GM21576 (cell line): ENCODE measurements around the gene SMARCAD1.
A peak's percentile ranks its signal among the peaks of the same experiment; 100 is the strongest.
"Not testable (repeated sequence)": the region's sequence is repeated elsewhere in the genome, so short reads cannot be mapped to it uniquely, and the experiment has no call there.

Source experiments
- ATAC-seq: cut with Tn5 transposase; IDR thresholded peaks from one replicate; pipeline ENCODE4 v1.9.1; 2021; ENCODE audit warnings: mild to moderate bottlenecking, moderate library complexity; ENCODE audit not compliant: unreplicated experiment

The SMARCAD1 gene

GRCh38 chr4:94285666-94286065 lies 78.0 kb downstream of the SMARCAD1 start:
- no peak for ATAC-seq

- ATAC-seq = no peak
These were observed 82.6 kb downstream of the SMARCAD1 start for GRCh38 chr4:94290245-94290644.

- not testable (repeated sequence) for ATAC-seq
These were observed 86.3 kb downstream of the SMARCAD1 start for GRCh38 chr4:94293981-94294380.

DNA sequence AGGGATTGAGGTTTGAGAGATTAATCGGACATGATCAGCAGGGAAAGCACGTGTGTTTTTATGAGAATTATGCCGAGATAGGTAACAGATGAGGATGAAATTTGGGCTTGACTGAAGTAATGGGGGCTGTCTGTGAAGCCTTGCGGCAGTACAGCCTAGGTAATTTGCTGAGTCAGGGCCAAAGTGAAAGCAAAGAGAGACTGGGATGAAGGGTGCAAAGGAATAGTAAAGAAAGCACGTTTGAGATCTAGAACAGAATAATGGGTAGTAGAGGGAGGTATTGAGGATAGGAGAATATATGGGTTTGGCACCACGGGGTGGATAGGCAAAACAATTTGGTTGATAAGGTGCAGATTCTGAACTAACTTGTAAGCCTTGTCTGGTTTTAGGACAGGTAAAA lies 87.8 kb downstream of the SMARCAD1 start:
- not testable (repeated sequence) for ATAC-seq

GRCh38 chr4:94298725-94299252 lies 91.1 kb downstream of the SMARCAD1 start:
- no peak for ATAC-seq

DNA sequence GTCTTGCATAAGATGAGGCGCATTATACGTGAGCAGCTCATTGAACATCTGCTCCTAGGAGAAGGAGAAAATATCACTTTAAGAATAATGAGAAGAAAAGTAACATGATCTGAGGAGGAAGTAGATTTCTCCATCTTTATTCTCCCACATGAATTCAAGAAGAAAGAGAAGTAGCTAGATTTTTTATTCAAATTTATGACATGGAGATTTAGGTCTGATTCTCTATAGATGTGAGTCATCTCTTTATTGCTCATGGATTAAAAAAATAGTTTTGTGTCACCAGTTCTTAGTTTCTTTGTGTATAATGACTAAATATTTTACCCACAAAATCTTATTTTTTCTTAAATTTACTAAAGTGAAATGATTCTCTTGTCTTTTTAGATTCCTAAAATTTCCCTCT lies 94.5 kb downstream of the SMARCAD1 start:
- ATAC-seq = no peak

GRCh38 chr4:94304365-94304971 lies 96.8 kb downstream of the SMARCAD1 start:
- peak; percentile 70 for ATAC-seq

DNA sequence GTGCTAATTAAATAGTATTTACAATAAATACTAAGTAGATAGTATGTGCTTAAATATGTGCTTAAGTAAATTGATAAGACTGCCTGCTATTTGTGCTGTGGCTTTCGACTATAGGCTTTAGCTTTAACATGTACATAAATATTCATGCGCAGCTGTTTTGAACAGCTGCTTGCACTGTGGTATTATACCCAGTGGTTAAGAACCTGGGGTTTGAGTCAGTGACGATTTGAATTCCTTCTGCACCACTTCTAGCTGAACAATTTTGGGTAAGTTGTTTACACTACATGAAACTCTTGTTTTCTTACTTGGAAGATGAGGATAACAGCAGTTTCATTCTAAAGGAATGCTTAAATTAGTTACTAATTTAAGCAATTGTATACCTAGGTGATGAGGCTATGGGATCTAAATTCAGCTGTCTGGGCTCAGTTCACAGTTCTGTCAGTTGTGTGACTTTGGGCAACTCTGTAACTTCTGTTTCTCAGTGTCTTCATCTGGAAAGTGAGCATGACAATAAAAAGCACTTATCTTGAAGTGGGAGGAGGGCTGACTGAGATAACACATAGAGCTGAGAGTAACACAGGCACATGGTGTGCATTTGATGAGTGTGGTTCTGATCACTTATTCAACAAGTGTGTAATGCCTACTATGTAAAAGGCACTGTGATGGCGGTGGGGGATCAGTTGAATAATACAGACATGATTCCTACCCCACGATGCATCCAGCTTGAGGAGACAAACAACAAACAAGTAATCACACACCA lies 98.0 kb downstream of the SMARCAD1 start:
- ATAC-seq = no peak

DNA sequence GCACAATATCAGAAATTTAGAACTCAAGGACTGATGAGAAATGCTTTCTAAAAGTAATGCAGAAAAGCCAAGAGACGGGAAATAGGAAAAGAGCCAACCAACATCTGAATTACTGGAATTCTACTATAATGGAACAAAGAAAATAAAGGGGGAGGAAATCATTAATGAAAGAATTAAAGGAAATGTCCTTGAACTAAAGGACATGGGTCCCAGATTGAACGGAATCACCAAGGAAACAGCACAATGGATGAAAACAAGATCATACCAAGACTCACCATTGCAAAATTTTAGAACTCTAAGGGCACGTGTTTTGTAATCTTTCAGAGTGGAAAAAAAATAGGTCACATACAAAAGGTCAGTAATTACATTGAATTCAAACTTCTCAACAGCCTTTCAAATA lies 99.0 kb downstream of the SMARCAD1 start:
- ATAC-seq = no peak

GRCh38 chr4:94307231-94307871 lies 99.7 kb downstream of the SMARCAD1 start:
- no peak for ATAC-seq

DNA sequence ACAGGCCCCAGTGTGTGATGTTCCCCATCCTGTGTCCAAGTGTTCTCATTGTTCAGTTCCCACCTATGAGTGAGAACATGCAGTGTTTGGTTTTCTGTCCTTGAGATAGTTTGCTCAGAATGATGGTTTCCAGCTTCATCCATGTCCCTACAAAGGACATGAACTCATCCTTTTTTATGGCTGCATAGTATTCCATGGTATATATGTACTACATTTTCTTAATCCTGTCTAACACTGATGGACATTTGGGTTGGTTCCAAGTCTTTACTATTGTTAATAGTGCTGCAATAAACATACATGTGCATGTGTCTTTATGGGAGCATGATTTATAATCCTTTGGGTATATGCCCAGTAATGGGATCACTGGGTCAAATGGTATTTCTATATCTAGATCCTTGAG lies 112.3 kb downstream of the SMARCAD1 start:
- ATAC-seq = not testable (repeated sequence)

DNA sequence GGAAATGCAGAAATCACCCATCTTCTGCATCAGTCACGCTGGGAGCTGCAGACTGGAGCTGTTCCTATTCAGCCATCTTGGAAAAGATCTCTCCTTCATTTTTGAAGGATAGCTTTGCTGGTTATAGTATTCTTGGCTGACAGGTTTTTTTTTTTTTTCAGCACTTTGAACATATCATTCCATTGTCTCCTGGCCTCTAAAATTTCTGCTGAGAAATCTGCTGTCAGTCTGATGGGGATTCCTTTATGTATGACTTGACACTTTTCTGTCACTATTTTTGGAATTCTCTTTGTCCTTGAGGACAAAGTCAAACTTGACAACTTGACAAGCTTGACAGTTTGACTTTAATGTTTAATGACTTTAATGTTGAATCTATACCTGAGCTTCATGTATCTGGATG lies 118.2 kb downstream of the SMARCAD1 start:
- ATAC-seq = no peak

GRCh38 chr4:94329933-94330332 lies 122.3 kb downstream of the SMARCAD1 start:
- ATAC-seq = no peak

DNA sequence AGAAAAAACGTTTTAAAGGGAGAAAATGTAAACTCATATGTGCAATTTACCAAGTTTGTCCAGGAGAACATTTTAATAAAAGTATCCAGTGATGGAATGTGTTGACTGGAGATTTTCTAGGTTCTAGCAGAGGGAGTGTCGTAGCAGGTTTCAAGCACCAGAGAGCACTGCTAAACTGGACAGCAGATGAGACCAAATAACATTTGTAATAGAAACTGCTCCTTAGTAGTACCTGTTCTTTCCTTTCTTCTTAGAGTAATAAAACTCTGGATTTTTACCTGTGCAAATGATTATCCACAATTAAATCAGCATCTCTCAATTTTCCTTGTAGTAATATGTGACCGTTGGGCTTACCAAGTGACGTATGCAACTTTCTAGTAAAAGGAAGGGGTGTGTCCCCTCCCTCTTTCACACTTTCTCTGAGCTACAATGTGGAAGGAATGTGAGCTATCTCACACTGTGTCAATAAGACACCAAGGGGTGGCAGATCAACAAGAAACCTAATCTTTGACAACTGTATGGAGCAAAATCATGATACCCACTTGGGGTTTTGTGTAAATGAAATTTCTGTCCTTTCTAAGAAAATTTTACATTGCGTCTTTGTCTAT lies 125.4 kb downstream of the SMARCAD1 start:
- ATAC-seq = no peak

- ATAC-seq = no peak
These were observed 126.2 kb downstream of the SMARCAD1 start for GRCh38 chr4:94333866-94334265.

- no peak for ATAC-seq
These were observed 126.8 kb downstream of the SMARCAD1 start for GRCh38 chr4:94334476-94334875.

DNA sequence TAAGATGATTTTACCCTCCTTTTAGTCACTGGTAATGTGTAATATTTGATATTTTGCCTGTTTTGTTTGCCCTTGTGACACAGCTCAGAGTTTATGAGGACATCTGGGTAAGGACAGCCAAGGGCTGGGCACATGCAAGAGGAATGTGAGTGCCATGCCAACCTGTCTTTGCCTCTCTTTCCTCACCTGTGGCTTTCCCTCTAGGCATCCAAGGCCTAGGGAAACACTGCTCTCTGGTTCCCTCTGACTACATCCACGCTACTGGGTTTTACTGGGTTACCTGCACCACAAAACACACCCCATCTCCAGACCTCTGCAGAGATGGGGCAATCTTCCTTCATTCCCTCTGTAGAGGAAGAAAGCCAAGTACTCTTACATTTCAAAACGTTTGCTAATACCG lies 127.3 kb downstream of the SMARCAD1 start:
- no peak for ATAC-seq

DNA sequence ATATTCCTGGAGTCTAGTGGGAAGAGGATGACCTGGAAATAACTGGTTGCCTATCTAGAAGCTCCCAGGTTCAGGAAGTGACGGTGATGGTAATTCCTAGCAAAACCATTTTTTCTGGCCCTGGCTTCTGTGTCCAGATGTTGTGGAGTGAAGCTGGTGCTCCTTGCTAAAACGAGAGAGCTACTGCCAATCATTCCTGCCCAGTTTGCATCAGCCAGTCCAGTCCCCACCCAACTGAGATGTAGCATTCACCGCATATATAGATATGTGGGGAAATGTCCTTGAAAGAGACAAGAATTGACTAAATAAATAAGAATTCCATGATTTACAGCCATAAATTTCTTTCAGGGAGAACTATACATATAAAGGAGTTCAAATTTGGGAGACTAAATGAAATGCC lies 128.6 kb downstream of the SMARCAD1 start:
- ATAC-seq = no peak

- ATAC-seq = not testable (repeated sequence)
These were observed 129.1 kb downstream of the SMARCAD1 start for GRCh38 chr4:94336791-94337190.

DNA sequence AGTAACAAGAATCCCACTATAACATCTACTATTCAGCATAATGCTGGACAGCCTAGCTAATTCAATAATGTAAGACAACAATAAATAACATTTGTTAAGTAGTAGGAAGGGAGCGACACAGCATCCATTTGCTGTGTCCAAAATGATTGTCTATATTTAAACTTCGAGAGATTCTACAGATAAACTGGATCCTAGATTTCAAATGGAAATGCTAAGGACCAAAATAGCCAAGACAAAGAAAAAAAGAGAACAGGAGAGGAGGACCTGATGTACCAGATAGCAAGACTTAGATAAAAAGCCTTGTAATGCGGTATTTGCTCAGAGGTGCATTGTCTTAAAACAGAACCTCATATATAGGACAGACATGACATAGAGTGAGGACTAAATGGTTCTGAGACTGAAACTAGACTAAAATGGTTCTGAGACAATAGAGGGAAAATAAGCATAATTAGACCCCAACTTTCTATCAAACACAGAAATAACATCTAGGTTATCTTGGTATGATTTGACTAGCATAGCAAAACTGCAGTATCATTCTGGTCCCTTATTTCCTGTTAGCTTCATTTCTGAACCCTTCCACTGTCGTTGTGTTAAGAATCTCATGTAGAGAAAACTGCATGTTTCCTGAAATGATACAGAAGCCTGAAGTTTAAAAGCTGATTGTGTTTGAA lies 131.2 kb downstream of the SMARCAD1 start:
- peak; percentile 69 for ATAC-seq

DNA sequence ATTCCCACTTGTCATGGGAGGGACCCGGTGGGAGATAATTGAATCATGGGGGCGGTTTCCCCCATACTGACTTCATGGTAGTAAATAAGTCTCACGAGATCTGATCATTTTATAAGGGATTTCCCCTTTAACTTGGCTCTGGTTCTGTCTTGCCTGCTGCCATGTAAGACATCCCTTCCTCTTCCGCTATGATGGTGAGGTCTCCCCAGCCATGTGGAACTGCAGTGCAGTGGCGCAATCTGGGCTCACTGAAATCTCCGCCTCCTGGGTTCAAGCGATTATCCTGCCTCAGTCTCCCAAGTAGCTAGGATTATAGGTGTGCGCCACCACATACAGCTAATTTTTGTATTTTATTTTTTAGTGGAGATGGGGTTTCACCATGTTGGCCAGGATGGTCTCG lies 132.1 kb downstream of the SMARCAD1 start:
- no peak for ATAC-seq
